A673 (cell line): Measurements from ENCODE around the gene S100A3.

Experiments used
- CTCF ChIP-seq: fragments of 300-800, 200-600 bp; sonication (generic); conservative IDR thresholded peaks from 2 replicates; pipeline ENCODE4 v1.5.1; 2017; ENCODE audit warnings: low read depth, mild to moderate bottlenecking, antibody characterized with exemption, low read length, moderate library complexity, mixed read lengths
- EZH2 ChIP-seq: fragments of 200-600 bp; sonication (generic); IDR thresholded peaks from 2 replicates; pipeline ENCODE4 v1.6.1; 2017; ENCODE audit warnings: borderline replicate concordance, low read depth, mild to moderate bottlenecking, mixed read lengths, antibody characterized with exemption, low read length; ENCODE audit not compliant: poor library complexity, severe bottlenecking

- TF ChIP-seq EZH2: no peak
- TF ChIP-seq CTCF: 0 out of 2 replicates have a peak, but pooled peaks have one; percentile 33
Observed at GRCh38 chr1:153513023-153513422, 36.0 kb downstream of the S100A3 start.
